Fibroblast of villous mesenchyme (primary cell): ENCODE data around the gene DLG1. TPM values are rescaled to one million over a fixed set of nuclear protein-coding genes. Genes with fewer than 3 reads are reported as not detected.
"Not testable (repeated sequence)": the region's sequence is repeated elsewhere in the genome, so short reads cannot be mapped to it uniquely, and the experiment has no call there.

Experiments used
- DNase-seq: peaks from one replicate; pipeline ENCODE4 v3.0.0-alpha.2; 2010; ENCODE audit warnings: low read depth
- H3K4me3 ChIP-seq: 2 replicates; pipeline ENCODE4 v1.5.1; 2011; ENCODE audit warnings: low read depth, mild to moderate bottlenecking, low read length
- total RNA-seq: library from RNA; depleted of rRNA; stranded (reverse); fragments of >200 nt; gene quantifications from 2 replicates; pipeline ENCODE4 v1.2.3, GENCODE V29; 2012
- TF ChIP-seq, protein P1 (sequence below): IDR thresholded peaks from 2 replicates; pipeline ENCODE4 v1.5.1; 2012; ENCODE audit warnings: low read depth, mild to moderate bottlenecking, low read length; ENCODE audit not compliant: insufficient read depth

Gene DLG1
- total RNA-seq, 1 donor, result 87.7 TPM

DNA sequence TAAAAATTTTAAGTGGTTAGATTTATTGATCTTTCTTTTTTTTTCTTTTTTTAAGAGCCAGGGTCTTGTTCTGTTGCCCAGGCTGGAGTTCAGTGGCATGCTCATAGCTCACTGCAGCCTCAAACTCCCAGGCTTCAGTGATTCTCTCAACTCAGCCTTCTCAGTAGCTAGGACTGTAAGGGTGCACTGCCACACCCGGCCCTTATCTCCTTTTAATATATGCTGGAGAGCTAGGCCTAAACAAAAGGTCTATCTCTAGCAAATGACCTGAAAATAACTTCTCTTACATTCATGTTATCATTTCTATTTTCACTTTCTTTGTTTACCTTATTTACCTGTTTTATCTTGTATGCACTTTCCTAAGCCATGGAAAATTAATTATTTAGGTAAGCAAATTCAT, 233.6 kb downstream of the DLG1 start:
- no peak overlapping the region for H3K4me3 ChIP-seq
- no peak for DNase-seq
- TF ChIP-seq, protein P1, sequence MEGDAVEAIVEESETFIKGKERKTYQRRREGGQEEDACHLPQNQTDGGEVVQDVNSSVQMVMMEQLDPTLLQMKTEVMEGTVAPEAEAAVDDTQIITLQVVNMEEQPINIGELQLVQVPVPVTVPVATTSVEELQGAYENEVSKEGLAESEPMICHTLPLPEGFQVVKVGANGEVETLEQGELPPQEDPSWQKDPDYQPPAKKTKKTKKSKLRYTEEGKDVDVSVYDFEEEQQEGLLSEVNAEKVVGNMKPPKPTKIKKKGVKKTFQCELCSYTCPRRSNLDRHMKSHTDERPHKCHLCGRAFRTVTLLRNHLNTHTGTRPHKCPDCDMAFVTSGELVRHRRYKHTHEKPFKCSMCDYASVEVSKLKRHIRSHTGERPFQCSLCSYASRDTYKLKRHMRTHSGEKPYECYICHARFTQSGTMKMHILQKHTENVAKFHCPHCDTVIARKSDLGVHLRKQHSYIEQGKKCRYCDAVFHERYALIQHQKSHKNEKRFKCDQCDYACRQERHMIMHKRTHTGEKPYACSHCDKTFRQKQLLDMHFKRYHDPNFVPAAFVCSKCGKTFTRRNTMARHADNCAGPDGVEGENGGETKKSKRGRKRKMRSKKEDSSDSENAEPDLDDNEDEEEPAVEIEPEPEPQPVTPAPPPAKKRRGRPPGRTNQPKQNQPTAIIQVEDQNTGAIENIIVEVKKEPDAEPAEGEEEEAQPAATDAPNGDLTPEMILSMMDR, result no peak

DNA sequence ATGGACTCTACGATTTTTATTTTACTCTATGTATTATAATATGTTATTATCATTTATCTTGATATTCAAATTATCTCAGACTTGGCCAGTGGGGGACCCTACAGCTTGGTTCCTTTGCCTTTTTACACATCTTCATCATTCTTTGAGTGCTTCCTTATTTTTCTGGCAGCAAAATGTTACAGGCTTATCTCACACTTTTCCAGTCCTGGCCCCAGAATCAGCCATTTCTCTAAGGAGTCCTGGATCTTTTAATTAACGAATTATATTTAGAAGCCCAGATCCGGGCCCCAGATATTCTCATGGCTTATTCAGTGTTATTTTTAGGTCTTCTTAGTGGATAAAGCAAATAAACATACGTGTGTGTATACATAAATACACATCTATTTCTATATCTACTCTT, 236.0 kb downstream of the DLG1 start:
- TF ChIP-seq, protein P1, result no peak
- no peak for DNase-seq
- H3K4me3 ChIP-seq, result no peak overlapping the region

DNA sequence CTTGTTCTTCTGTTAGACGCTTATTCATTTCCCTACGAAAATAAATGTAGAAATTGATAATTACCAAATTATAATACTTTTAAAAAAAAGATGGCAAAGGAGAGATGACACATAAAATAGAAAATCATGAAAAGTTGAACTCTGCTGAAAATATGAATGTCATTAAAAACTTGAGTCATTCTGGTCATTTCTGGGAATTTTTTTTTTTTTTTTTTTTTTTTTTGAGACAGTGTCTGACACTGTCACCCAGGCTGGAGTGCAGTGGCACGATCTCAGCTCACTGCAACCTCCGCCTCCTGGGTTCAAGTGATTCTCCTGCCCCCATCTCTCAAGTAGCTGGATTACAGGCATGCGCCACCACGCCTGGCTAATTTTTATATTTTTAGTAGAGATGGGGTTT, 246.8 kb downstream of the DLG1 start:
- not testable (repeated sequence) for DNase-seq

DNA sequence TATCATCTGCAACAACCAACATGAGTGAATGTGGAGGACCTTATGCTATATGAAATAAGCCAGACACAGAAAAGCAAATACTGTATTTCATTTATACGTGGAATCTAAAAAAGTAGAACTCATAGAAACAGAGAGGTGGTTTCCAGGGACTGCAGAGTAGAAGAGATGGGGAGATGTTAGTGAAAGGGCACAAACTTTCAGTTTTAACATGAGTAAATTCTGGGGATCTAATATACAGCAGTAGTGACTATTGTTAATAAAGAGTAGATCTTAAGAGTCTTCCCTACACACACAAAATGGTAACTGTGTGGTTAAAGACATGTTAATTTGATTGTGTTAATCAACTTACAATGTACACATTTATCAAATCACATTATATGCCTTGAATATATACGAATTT, 247.9 kb downstream of the DLG1 start:
- TF ChIP-seq, protein P1, result no peak
- DNase-seq, result no peak
- H3K4me3 ChIP-seq, result no peak overlapping the region

More for the DNA sequence above, 246.8 kb downstream of the DLG1 start:
- not testable (repeated sequence) for H3K4me3 ChIP-seq

DNA sequence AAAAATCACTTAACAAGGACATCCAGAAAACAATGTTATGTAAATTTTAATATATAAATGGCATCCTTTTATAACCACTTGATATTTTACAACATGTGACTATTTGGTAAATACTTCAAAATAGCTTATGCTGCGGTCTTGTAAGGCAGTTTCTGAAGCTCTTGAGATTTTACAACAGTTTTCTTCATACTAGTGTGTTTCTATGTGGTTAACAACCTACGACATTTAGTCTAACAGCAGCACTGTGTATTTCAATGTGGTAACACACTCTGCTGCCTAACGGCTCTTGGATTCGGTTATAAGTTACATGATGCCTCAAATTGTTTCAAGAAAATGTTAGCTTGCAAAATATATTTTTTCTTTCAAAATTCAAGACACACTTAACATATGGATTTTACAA, 255.9 kb downstream of the DLG1 start:
- DNase-seq, result no peak
- H3K4me3 ChIP-seq, result no peak overlapping the region
- TF ChIP-seq, protein P1, result no peak

GRCh38 chr3:197041875-197042488, 256.4 kb downstream of the DLG1 start:
- TF ChIP-seq, protein P1, result no peak
- no peak for DNase-seq
- H3K4me3 ChIP-seq, result no peak overlapping the region

DNA sequence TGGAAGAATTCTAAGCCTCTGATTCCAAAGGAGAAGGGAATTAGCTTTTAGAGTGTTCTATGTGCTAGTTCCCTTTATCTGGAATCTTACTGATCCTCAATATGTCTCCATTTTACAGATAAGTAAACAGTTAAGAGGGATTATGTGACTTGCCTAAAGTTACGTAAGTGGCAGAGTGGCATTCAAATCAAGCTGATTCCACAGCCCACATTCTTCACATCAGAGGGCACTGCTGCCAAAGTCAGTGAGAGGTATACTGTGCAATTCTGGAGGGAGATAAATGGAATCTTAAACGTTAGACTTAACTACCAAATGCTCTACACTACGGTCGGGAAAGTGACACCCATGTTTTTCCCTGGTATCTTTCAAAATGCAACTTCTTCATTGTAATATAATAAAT, 257.8 kb downstream of the DLG1 start:
- TF ChIP-seq, protein P1, result no peak
- DNase-seq, result no peak
- no peak overlapping the region for H3K4me3 ChIP-seq
